Measurements from ENCODE around the gene PDGFC. TPM values are rescaled to one million over a fixed set of nuclear protein-coding genes. Genes with fewer than 3 reads are reported as not detected.

PDGFC gene
- total and polyA plus RNA-seq, 2 of the 8 experiments (the other 6 are each of a cell fraction or from before 2014, with no cell fraction given), result 0.65 to 2.7 TPM

- H2BK120ac ChIP-seq (replicated peaks; ENCODE audit: low read depth, low read length), result no peak overlapping the region
- WGBS, 2 experiments (ENCODE audit: extremely low coverage in 1 of 2, insufficient coverage in 1 of 2, insufficient read length in 1 of 2, insufficient replicate concordance in 2 of 2, low coverage in 1 of 2, low lambda C conversion rate in 2 of 2, missing lambda C conversion rate in 1 of 2), result 82% methylated on average over 1 of the region's 1 CpG; no CpG with 5 or more reads in 1 of the 2 experiments
- H3K27ac ChIP-seq (ENCODE audit: low read depth, low read length), result no peak overlapping the region
- no peak overlapping the region for H2AK5ac ChIP-seq (ENCODE audit: low read depth, low read length)
- DNase-seq (ENCODE audit: low read depth in 1 of 2, low spot score in 2 of 2) (no peak), FAIRE-seq (no peak)
- H2BK5ac ChIP-seq (ENCODE audit: low read depth, low read length), result no peak overlapping the region
- no peaks in the 10 kb centered on the region for H3K79me1 ChIP-seq (ENCODE audit: low read depth, low read length)
- no peaks in the 10 kb centered on the region for H3K79me2 ChIP-seq (ENCODE audit: control insufficient read depth in 1 of 2, insufficient read depth in 2 of 2, low read length in 2 of 2)
- no peak overlapping the region for H2AFZ ChIP-seq (ENCODE audit: low read length)
- H3K27me3 ChIP-seq (replicated peaks in 1 of 4; ENCODE audit: control insufficient read depth in 3 of 4, extremely low read depth in 1 of 4, insufficient read depth in 3 of 4, low read length in 3 of 4), result no peaks in the 10 kb centered on the region; a peak in 1 of 7 replicates
- no peak overlapping the region for H3K23ac ChIP-seq (ENCODE audit: insufficient read length)
- H3K23me2 ChIP-seq (ENCODE audit: low read depth, low read length), result no peaks in the 10 kb centered on the region; the same call in 1 of the 2 replicates
- CTCF ChIA-PET (ENCODE audit: partially characterized antibody), result no interaction called here
- H3K4me2 ChIP-seq (ENCODE audit: insufficient read depth in 1 of 2, low read depth in 2 of 2, low read length in 2 of 2), result no peak overlapping the region
- H3K56ac ChIP-seq (replicated peaks; ENCODE audit: insufficient read length, low read depth, low read length), result no peak overlapping the region
- TF ChIP-seq TBP (IDR thresholded peaks at IDR 0.05; ENCODE audit: low read depth, low read length) (no peak), PHF8 (conservative IDR thresholded peaks at IDR 0.05; ENCODE audit: low read depth, low read length) (no peak), EGR1 (IDR thresholded peaks at IDR 0.05; ENCODE audit: borderline replicate concordance, low read depth, low read length) (no peak), GABPA (IDR thresholded peaks at IDR 0.05; ENCODE audit: borderline replicate concordance, insufficient read depth, low read length) (no peak), SUZ12 (IDR thresholded peaks at IDR 0.05; ENCODE audit: low read length) (no peak), HDAC2 (IDR thresholded peaks at IDR 0.05; ENCODE audit: borderline replicate concordance in 1 of 2, low read depth in 2 of 2, low read length in 2 of 2) (no peak), ATF2 (IDR thresholded peaks at IDR 0.05; ENCODE audit: low read length) (no peak), EZH2 (IDR thresholded peaks at IDR 0.05; ENCODE audit: low read depth, low read length, severe bottlenecking) (no peak)
- H2BK12ac ChIP-seq (ENCODE audit: low read depth, low read length), result no peak overlapping the region
- H3K4ac ChIP-seq (replicated peaks; ENCODE audit: insufficient read length, low read depth, low read length), result no peak overlapping the region
- H3K4me3 ChIP-seq (ENCODE audit: extremely low read depth in 1 of 4, insufficient read depth in 2 of 4, low read depth in 3 of 4, low read length in 4 of 4), result no peak overlapping the region
- H3K9ac ChIP-seq (replicated peaks in 1 of 4; ENCODE audit: extremely low read depth in 1 of 4, low read depth in 3 of 4, low read length in 3 of 4), result no peak overlapping the region
- POLR2A ChIA-PET (ENCODE audit: partially characterized antibody), result no interaction called here
- peaks cover 7 to 12% of the 10 kb centered on the region in 2 experiments for H3K9me3 ChIP-seq (ENCODE audit: insufficient read depth in 2 of 2, low read depth in 1 of 2, low read length in 1 of 2)
- H4K20me1 ChIP-seq (replicated peaks in 1 of 2; ENCODE audit: control insufficient read depth in 1 of 2, insufficient read depth in 2 of 2, low read length in 2 of 2), result no peaks in the 10 kb centered on the region
- H4K91ac ChIP-seq (replicated peaks; ENCODE audit: insufficient read length, low read length), result no peak overlapping the region
- H2BK20ac ChIP-seq (ENCODE audit: low read length), result no peak overlapping the region
- no peaks in the 10 kb centered on the region for H3K4me1 ChIP-seq (replicated peaks in 1 of 4; ENCODE audit: control insufficient read depth in 3 of 4, insufficient read depth in 4 of 4, low read length in 3 of 4)
- H3K18ac ChIP-seq (ENCODE audit: extremely low read depth, low read length), result no peak overlapping the region
- H4K5ac ChIP-seq (ENCODE audit: insufficient read length, low read depth, low read length), result no peak overlapping the region
- no peak overlapping the region for H4K8ac ChIP-seq (ENCODE audit: extremely low read depth, insufficient read depth, low read length)
- no peak overlapping the region for H2BK15ac ChIP-seq (ENCODE audit: low read length)
- H3K36me3 ChIP-seq (ENCODE audit: control insufficient read depth in 2 of 4, insufficient read depth in 4 of 4, low read length in 3 of 4), result no peaks in the 10 kb centered on the region; a peak in 1 of 8 replicates
- no peak overlapping the region for H3K14ac ChIP-seq (ENCODE audit: insufficient read length)
Observed at GRCh38 chr4:156733582-156733981, 238.0 kb downstream of the PDGFC start.
